Measurements from ENCODE around the gene CTAGE1.

CTAGE1 gene

GRCh38 chr18:22403950-22404349 lies 13.8 kb downstream of the CTAGE1 start:
- H3K4me1 ChIP-seq (ENCODE audit: control insufficient read depth in 1 of 2, insufficient read depth in 2 of 2, low read length in 2 of 2), result no peaks in the 10 kb centered on the region
- H3K23ac ChIP-seq (ENCODE audit: low read length), result no peak overlapping the region
- no peak overlapping the region for H2BK12ac ChIP-seq (ENCODE audit: low read length)
- H3K18ac ChIP-seq (ENCODE audit: low read length), result no peak overlapping the region
- DNase-seq, result no peak
- no peak overlapping the region for H3K27ac ChIP-seq (ENCODE audit: low read depth, low read length)
- H4K12ac ChIP-seq (ENCODE audit: low read depth, low read length), result no peak overlapping the region
- no peak overlapping the region for H3K4ac ChIP-seq (ENCODE audit: low read depth, low read length)
- WGBS (ENCODE audit: extremely low coverage, insufficient coverage, insufficient read length), result no CpG with 5 or more reads among the region's 3 CpGs
- H3K27me3 ChIP-seq (ENCODE audit: insufficient read depth, low read length), result no peaks in the 10 kb centered on the region
- no peaks in the 10 kb centered on the region for H3K36me3 ChIP-seq (ENCODE audit: control insufficient read depth in 1 of 2, insufficient read depth in 2 of 2, low read length in 2 of 2)
- H3K4me3 ChIP-seq (ENCODE audit: low read depth, low read length), result no peak overlapping the region
- peaks cover 2% of the 10 kb centered on the region for H3K9me3 ChIP-seq (ENCODE audit: insufficient read depth, low read depth, low read length)
- H2AFZ ChIP-seq (ENCODE audit: insufficient read depth, low read length, poor library complexity), result no peak overlapping the region
- H2AK5ac ChIP-seq (ENCODE audit: low read length), result no peak overlapping the region
- no peak overlapping the region for H2BK5ac ChIP-seq (ENCODE audit: low read depth, low read length, poor library complexity)
- no peak overlapping the region for H3K14ac ChIP-seq (ENCODE audit: low read length)
- H2BK120ac ChIP-seq (ENCODE audit: insufficient read depth, low read length, poor library complexity), result no peak overlapping the region
- H4K91ac ChIP-seq (ENCODE audit: low read depth, low read length), result no peak overlapping the region
- no peak overlapping the region for H4K8ac ChIP-seq (ENCODE audit: low read depth, low read length)
- no peaks in the 10 kb centered on the region for H3K79me1 ChIP-seq (ENCODE audit: low read length)
- H3K79me2 ChIP-seq (ENCODE audit: control insufficient read depth, insufficient read depth, low read length, poor library complexity), result no peaks in the 10 kb centered on the region
- H3K9ac ChIP-seq (ENCODE audit: low read length), result no peak overlapping the region
- no peak overlapping the region for H3K4me2 ChIP-seq (ENCODE audit: low read length)

- Histone ChIP-seq H2AFZ (ENCODE audit: insufficient read depth, low read length, poor library complexity) (no peak overlapping the region), H2BK5ac (ENCODE audit: low read depth, low read length, poor library complexity) (no peak overlapping the region)
Observed at GRCh38 chr18:22399949-22400348, 17.8 kb downstream of the CTAGE1 start.

DNA sequence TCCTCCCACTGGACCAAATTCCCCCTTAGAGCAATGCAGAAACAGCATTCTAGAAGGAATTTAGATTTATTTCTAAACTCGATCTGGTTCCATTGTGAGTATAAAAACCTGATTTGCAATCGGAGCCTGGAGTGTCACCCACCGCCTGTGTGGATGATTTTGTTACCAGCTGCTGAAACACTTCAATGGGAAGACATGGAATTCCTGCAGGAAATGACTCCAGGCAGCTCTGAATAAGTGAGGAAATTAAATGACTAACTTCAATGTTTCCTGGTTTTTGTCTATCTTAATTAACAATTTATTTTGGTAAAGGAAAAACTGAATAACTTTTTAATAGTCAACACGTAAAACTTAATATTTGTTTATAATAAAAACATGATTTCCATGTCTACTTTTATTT lies 19.3 kb downstream of the CTAGE1 start:
- H3K9me3 ChIP-seq (ENCODE audit: insufficient read depth, low read depth, low read length), result no peaks in the 10 kb centered on the region
- H4K12ac ChIP-seq (ENCODE audit: low read depth, low read length), result no peak overlapping the region
- no peak overlapping the region for H2AFZ ChIP-seq (ENCODE audit: insufficient read depth, low read length, poor library complexity)
- H3K27me3 ChIP-seq (ENCODE audit: insufficient read depth, low read length), result no peaks in the 10 kb centered on the region
- H3K36me3 ChIP-seq (ENCODE audit: control insufficient read depth in 1 of 2, insufficient read depth in 2 of 2, low read length in 2 of 2), result no peaks in the 10 kb centered on the region
- H2BK5ac ChIP-seq (ENCODE audit: low read depth, low read length, poor library complexity), result no peak overlapping the region
- H3K4me2 ChIP-seq (ENCODE audit: low read length), result no peak overlapping the region
- H4K91ac ChIP-seq (ENCODE audit: low read depth, low read length), result no peak overlapping the region
- H2BK120ac ChIP-seq (ENCODE audit: insufficient read depth, low read length, poor library complexity), result no peak overlapping the region
- H4K8ac ChIP-seq (ENCODE audit: low read depth, low read length), result no peak overlapping the region
- no CpG with 5 or more reads among the region's 4 CpGs for WGBS (ENCODE audit: extremely low coverage, insufficient coverage, insufficient read length)
- H3K4me1 ChIP-seq (ENCODE audit: control insufficient read depth in 1 of 2, insufficient read depth in 2 of 2, low read length in 2 of 2), result no peaks in the 10 kb centered on the region
- H2AK5ac ChIP-seq (ENCODE audit: low read length), result no peak overlapping the region
- H3K18ac ChIP-seq (ENCODE audit: low read length), result no peak overlapping the region
- no peak overlapping the region for H3K4me3 ChIP-seq (ENCODE audit: low read depth, low read length)
- H3K23ac ChIP-seq (ENCODE audit: low read length), result no peak overlapping the region
- no peak overlapping the region for H2BK12ac ChIP-seq (ENCODE audit: low read length)
- no peaks in the 10 kb centered on the region for H3K79me2 ChIP-seq (ENCODE audit: control insufficient read depth, insufficient read depth, low read length, poor library complexity)
- H3K9ac ChIP-seq (ENCODE audit: low read length), result no peak overlapping the region
- H3K27ac ChIP-seq (ENCODE audit: low read depth, low read length), result no peak overlapping the region
- no peak overlapping the region for H3K4ac ChIP-seq (ENCODE audit: low read depth, low read length)
- H3K79me1 ChIP-seq (ENCODE audit: low read length), result no peaks in the 10 kb centered on the region
- no peak overlapping the region for H3K14ac ChIP-seq (ENCODE audit: low read length)
- DNase-seq, result no peak

More at GRCh38 chr18:22399949-22400348, 17.8 kb downstream of the CTAGE1 start:
- H2AK5ac ChIP-seq (ENCODE audit: low read length), result no peak overlapping the region
- H4K91ac ChIP-seq (ENCODE audit: low read depth, low read length), result no peak overlapping the region
- H3K4me2 ChIP-seq (ENCODE audit: low read length), result no peak overlapping the region
- no peak for DNase-seq
- no peak overlapping the region for H2BK12ac ChIP-seq (ENCODE audit: low read length)
- H3K27ac ChIP-seq (ENCODE audit: low read depth, low read length), result no peak overlapping the region
- no peak overlapping the region for H3K14ac ChIP-seq (ENCODE audit: low read length)
- H2BK120ac ChIP-seq (ENCODE audit: insufficient read depth, low read length, poor library complexity), result no peak overlapping the region
- H3K4ac ChIP-seq (ENCODE audit: low read depth, low read length), result no peak overlapping the region
- H3K9me3 ChIP-seq (ENCODE audit: insufficient read depth, low read depth, low read length), result no peaks in the 10 kb centered on the region
- no peak overlapping the region for H3K9ac ChIP-seq (ENCODE audit: low read length)
- H3K27me3 ChIP-seq (ENCODE audit: insufficient read depth, low read length), result no peaks in the 10 kb centered on the region
- H3K4me3 ChIP-seq (ENCODE audit: low read depth, low read length), result no peak overlapping the region
- no peaks in the 10 kb centered on the region for H3K4me1 ChIP-seq (ENCODE audit: control insufficient read depth in 1 of 2, insufficient read depth in 2 of 2, low read length in 2 of 2)
- no peaks in the 10 kb centered on the region for H3K36me3 ChIP-seq (ENCODE audit: control insufficient read depth in 1 of 2, insufficient read depth in 2 of 2, low read length in 2 of 2)
- WGBS (ENCODE audit: extremely low coverage, insufficient coverage, insufficient read length), result no CpG with 5 or more reads among the region's 3 CpGs
- no peaks in the 10 kb centered on the region for H3K79me2 ChIP-seq (ENCODE audit: control insufficient read depth, insufficient read depth, low read length, poor library complexity)
- H4K12ac ChIP-seq (ENCODE audit: low read depth, low read length), result no peak overlapping the region
- H3K79me1 ChIP-seq (ENCODE audit: low read length), result no peaks in the 10 kb centered on the region
- no peak overlapping the region for H4K8ac ChIP-seq (ENCODE audit: low read depth, low read length)
- H3K18ac ChIP-seq (ENCODE audit: low read length), result no peak overlapping the region
- H3K23ac ChIP-seq (ENCODE audit: low read length), result no peak overlapping the region

DNA sequence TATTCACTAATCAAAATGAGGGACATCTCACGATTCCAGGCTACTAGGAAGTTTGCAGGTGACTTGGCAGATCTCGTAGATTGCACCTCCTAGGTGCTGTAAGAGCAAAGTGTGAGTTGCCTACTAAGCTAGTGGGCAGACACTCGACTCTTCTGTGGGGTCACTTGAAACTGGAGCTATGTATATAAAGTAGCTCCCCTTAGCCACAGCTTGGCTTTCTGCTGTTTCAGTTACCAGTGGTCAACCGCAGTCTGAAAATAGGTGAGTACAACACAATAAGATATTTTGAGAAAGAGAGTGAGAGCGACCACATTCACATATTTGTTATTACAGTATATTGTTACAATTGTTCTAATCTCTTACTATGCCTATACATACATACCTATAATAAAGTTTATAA lies 23.3 kb downstream of the CTAGE1 start:
- Histone ChIP-seq H3K36me3 (ENCODE audit: control insufficient read depth in 1 of 2, insufficient read depth in 2 of 2, low read length in 2 of 2) (no peaks in the 10 kb centered on the region), H3K4ac (ENCODE audit: low read depth, low read length) (no peak overlapping the region), H3K9ac (ENCODE audit: low read length) (no peak overlapping the region), H3K79me2 (ENCODE audit: control insufficient read depth, insufficient read depth, low read length, poor library complexity) (no peaks in the 10 kb centered on the region), H3K4me2 (ENCODE audit: low read length) (no peak overlapping the region), H2BK5ac (ENCODE audit: low read depth, low read length, poor library complexity) (no peak overlapping the region), H3K14ac (ENCODE audit: low read length) (no peak overlapping the region), H2AK5ac (ENCODE audit: low read length) (no peak overlapping the region), H2AFZ (ENCODE audit: insufficient read depth, low read length, poor library complexity) (no peak overlapping the region), H3K9me3 (ENCODE audit: insufficient read depth, low read depth, low read length) (no peaks in the 10 kb centered on the region), H4K8ac (ENCODE audit: low read depth, low read length) (no peak overlapping the region), H3K23ac (ENCODE audit: low read length) (no peak overlapping the region), H3K4me1 (ENCODE audit: control insufficient read depth in 1 of 2, insufficient read depth in 2 of 2, low read length in 2 of 2) (no peaks in the 10 kb centered on the region), H4K12ac (ENCODE audit: low read depth, low read length) (no peak overlapping the region), H3K27ac (ENCODE audit: low read depth, low read length) (no peak overlapping the region), H3K4me3 (ENCODE audit: low read depth, low read length) (no peak overlapping the region), H4K91ac (ENCODE audit: low read depth, low read length) (no peak overlapping the region), H3K18ac (ENCODE audit: low read length) (no peak overlapping the region), H3K79me1 (ENCODE audit: low read length) (no peaks in the 10 kb centered on the region), H2BK120ac (ENCODE audit: insufficient read depth, low read length, poor library complexity) (no peak overlapping the region), H3K27me3 (ENCODE audit: insufficient read depth, low read length) (no peaks in the 10 kb centered on the region), H2BK12ac (ENCODE audit: low read length) (no peak overlapping the region)
- WGBS (ENCODE audit: extremely low coverage, insufficient coverage, insufficient read length), result no CpG with 5 or more reads among the region's 5 CpGs
- no peak for DNase-seq

All from trophoblast cell (in vitro differentiated cells and primary cell).